ENCODE measurements around the gene PPIP5K2.

The PPIP5K2 gene

GRCh38 chr5:103210952-103211351, 90.9 kb downstream of the PPIP5K2 start:
- no peak for TF ChIP-seq CTCF (IDR thresholded peaks at IDR 0.05)

- TF ChIP-seq CTCF (IDR thresholded peaks at IDR 0.05), result no peak
Observed at GRCh38 chr5:103211576-103212561, 91.8 kb downstream of the PPIP5K2 start.

- no peak for TF ChIP-seq CTCF (IDR thresholded peaks at IDR 0.05)
Observed at GRCh38 chr5:103216137-103216536, 96.0 kb downstream of the PPIP5K2 start.

DNA sequence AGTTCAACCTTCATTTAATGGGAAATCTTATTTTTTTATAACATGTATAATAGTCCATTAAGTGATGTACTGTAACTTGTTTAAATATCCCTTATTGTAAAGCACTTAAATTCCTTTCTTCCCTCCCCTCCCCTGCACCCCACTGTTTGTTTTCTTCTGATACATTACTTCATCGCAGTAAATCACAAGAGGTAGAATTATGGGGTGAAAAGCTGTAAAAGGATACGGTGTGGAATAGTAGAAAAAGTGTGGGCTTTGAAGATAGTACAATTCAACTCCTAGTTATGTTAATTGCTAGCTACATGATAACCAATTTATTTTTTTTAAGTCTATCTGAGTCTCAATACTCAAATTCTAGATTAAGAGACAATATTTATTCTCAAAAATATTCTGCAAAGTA, 96.6 kb downstream of the PPIP5K2 start:
- no peak for TF ChIP-seq CTCF (IDR thresholded peaks at IDR 0.05)

GRCh38 chr5:103217101-103217500, 97.0 kb downstream of the PPIP5K2 start:
- TF ChIP-seq CTCF (IDR thresholded peaks at IDR 0.05), result no peak

GRCh38 chr5:103218164-103218563, 98.1 kb downstream of the PPIP5K2 start:
- no peak for TF ChIP-seq CTCF (IDR thresholded peaks at IDR 0.05)

DNA sequence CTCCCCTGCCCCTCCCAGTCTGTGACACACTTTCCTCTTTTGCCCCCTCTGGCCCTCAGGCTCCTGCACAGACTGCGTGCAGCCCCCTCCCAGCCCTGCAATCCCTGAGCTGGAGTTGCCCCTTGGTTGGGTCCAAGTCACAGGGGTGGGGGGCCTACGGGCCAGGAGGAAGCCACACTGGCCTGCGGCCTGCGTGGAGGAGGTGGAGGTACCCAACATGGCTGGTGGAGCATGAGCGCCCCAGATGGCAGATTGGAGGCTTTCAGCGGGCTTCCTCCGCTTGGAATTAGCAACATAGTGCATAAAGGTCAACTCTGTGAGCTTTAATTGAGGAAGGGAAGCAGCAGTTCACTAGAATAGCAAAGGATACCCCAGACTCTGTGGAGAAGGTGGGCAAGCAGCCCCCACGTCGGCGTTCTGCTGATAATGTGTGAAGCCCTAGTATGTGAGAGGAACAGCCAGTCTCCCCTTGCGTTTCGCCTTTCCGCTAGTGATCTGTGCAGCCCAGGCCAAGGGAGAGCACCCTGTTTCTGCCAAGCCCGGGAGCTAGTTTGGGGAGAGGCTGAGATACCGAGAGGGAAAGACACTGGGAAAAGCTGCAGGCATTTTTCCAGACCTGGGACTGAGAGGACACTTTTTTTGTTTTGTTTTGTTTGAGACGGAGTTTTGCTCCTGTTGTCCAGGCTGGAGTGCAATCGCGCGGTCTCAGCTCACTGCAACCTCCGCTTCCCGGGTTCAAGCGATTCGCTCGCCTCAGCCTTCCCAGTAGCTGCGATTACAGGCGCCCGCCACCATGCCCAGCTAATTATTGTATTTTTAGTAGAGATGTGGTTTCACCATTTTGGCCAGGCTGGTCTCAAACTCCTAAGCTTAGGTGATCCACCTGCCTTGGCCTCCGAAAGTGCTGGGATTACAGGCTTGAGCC, 103.2 kb downstream of the PPIP5K2 start:
- no peak for TF ChIP-seq CTCF (IDR thresholded peaks at IDR 0.05)
